Kidney glomerular epithelial cell (primary cell): ENCODE results near the gene TRNAU1AP.
"Not testable (repeated sequence)": the region's sequence is repeated elsewhere in the genome, so short reads cannot be mapped to it uniquely, and the experiment has no call there.

Experiments used
- DNase-seq: peaks from one replicate; lab custom pipeline; 2025; lab: John Stamatoyannopoulos, UW

Gene TRNAU1AP

DNA sequence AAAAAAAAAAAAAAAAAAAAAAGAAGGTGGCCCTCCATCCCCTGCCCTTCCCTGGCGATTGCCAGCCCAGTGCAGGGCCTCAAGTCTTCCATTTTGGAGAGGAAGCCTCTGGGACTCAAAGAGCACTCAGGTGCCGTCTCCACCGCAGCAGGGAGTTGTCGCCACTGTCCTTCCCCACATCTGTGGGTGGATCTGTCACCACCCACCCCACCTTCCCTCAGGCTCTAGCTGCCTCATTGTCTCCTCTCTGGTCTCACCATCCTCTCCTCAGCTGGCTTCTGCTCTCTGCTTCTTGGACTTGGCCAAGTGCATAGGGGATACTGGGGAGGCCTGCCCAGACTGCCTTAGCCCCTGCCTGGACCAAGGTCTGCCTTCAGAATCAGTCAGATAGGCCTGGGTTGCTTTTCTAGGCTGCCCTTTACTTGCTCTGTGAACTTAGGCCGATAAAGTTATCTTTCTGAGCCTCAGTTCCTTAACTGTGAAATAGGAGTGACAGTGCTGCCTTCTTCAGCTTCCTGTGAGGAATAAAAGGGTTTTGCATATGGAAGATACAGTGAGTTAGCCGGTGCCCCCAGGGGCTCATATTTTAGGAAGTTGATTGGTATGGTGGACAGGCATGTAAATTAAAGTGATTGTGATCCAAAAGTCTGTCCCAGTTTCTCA lies 31.3 kb upstream of the TRNAU1AP start:
- DNase-seq: no peak

GRCh38 chr1:28522537-28522936 lies 30.3 kb upstream of the TRNAU1AP start:
- DNase-seq: not testable (repeated sequence)

GRCh38 chr1:28525002-28525642 lies 27.8 kb upstream of the TRNAU1AP start:
- DNase-seq: not testable (repeated sequence)

DNA sequence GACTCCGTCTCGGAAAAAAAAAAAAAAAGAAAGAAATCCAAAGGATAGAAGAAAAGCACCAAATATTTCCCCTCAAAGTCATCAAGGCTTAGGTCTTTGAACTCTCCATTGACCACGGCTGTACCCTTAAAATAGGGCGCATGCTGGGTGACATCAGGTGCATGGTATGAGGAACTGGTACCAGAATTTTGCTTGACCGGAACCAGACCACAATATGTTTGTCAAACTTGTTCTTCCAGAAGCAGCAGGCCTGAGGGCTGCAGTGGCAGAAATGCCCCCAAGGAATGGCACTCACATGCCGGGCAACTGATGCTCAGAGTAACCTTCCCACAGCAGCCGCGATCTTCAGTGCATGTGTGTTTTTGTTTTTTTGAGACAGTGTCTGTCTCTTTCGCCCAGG lies 26.0 kb upstream of the TRNAU1AP start:
- DNase-seq: no peak

DNA sequence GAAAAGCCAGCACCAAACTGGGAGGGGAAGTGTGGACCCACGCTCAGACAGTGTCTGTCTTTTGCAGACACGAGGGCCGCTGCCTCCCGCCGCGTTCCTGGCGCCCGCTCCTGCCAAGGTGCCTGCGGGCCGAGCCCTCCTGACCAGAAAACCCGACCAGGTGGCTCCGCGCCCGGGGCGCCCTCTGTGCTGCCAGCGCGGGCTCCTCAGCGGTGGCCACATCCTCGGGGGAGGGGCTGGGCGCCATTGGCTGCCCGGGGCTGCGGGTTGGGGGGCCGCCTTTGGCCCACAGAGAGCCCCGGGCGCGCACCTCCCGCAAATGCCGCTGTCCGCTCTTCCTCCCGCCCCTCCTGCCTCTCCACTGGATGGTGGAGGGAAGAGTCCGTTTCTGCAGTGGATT lies 22.4 kb upstream of the TRNAU1AP start:
- no peak for DNase-seq

GRCh38 chr1:28534671-28535070 lies 18.2 kb upstream of the TRNAU1AP start:
- DNase-seq: no peak

DNA sequence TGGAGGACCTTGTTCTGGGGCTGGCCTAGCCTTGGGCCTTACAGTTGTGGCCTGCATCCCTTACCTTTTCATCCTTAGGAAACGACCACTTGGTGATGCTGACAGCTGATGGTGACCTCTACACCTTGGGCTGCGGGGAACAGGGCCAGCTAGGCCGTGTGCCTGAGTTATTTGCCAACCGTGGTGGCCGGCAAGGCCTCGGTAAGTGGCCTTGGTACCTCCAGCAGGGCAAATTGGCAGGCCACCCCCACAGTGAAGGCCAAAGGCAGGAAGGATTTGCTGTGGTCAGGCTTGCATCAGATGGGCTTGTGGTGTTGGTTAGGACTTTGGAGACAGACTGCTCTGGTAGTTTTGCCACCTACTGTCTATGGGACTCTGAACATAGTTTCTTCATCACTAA lies 17.7 kb upstream of the TRNAU1AP start:
- DNase-seq: no peak

GRCh38 chr1:28537457-28538199 lies 15.3 kb upstream of the TRNAU1AP start:
- DNase-seq: no peak

DNA sequence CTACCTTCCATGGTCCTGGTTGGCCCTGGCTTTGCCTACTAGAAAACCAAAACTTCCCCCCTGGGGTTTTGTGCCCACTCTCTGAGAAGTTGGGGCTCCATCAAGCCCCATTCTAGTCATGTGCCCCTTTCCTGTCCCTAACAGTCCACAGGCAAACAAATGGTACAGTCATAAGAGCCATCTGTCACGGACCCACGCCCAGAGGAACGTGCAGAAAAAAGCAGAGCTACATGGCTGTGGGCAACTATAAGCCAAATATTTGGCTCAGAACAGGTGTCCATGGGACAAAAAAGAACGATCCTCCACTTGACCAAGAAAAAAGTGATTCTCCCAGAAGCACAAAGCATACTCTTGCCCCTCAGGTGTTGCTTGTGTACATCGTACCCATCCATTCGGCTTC lies 14.6 kb upstream of the TRNAU1AP start:
- DNase-seq: no peak

GRCh38 chr1:28540651-28541050 lies 12.2 kb upstream of the TRNAU1AP start:
- DNase-seq: no peak

DNA sequence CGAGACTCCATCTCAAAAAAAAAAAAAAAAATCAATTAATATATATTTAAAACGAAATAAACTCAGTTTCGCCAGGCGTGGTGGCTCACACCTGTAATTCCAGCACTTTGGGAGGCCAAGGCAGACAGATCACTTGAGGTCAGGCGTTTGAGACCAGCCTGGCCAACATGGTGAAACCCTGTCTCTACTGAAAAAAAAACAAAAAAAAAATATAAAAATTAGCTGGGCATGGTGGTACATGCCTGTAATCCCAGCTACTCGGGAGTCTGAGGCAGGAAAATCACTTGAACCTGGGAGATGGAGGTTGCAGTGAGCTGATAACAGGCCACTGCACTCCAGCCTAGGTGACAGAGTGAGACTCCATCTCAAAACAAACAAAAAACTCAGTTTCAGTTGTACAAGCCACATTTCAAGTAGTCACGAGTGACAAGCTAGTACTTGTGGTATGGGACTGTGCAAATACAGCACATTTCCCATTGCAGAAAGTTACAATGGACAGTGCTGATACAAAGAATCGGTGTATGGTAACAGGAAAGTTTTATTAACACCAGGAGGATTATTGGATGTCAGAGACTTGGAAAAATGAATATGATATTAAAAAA lies 11.4 kb upstream of the TRNAU1AP start:
- DNase-seq: not testable (repeated sequence)

GRCh38 chr1:28545246-28545628 lies 7.6 kb upstream of the TRNAU1AP start:
- no peak for DNase-seq

DNA sequence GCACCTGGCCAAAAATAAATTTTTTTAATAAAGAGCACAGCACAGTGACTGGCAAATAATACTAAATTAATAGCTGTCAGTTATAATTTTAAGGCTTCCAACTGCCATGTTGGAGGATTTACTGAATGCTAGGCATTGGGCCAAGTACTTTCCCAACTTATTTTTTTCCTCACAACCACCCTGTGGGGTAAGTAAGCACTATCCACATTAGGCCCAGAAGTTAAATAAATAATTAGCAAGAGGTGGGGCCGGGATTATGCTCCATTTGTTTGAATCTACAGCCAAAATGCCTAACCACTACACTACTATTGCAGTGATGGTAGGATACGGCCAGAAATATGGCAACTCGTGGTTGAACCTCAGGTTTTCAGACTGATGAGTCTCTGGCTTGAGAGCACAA lies 4.6 kb upstream of the TRNAU1AP start:
- DNase-seq: no peak

DNA sequence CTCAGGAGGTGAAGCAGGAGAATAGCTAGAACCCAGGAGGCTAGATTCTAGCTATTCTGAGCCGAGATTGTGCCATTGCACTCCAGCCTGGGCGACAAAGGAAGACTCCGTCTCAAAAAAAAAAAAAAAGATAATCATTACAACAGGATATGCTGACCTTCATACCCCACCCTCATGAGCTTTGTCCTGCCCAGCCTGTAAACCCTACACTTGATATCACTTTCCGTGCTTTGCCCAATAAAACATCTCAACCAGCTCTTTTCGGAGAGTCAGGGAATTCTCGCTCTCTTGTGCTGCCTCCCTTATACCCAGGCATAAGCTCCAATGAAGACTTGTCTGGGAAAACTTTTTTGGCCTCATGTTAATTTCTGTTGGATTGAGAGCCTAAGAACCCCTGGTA lies 1.5 kb upstream of the TRNAU1AP start:
- DNase-seq: no peak

DNA sequence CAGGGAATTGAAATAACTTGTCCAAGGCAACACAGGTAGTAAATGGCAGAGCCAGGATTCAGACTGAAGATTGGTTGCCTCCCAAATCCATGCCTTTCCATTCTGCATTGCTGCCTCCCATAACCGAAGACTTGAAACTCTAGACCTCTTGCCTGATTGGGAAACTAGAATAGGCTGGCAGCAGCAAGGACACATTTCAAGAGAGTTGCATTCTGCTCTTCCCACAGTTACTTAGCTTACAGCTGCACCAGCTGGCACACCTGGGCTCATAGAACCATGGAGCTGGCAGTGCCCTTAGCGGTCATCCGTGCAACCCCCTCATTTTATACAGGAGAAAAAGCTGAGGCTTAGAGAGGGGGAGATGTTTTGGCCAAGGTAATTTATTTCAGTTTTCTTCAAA lies 8.0 kb downstream of the TRNAU1AP start:
- no peak for DNase-seq

- no peak for DNase-seq
These were observed 11.4 kb downstream of the TRNAU1AP start for GRCh38 chr1:28564310-28564709.

DNA sequence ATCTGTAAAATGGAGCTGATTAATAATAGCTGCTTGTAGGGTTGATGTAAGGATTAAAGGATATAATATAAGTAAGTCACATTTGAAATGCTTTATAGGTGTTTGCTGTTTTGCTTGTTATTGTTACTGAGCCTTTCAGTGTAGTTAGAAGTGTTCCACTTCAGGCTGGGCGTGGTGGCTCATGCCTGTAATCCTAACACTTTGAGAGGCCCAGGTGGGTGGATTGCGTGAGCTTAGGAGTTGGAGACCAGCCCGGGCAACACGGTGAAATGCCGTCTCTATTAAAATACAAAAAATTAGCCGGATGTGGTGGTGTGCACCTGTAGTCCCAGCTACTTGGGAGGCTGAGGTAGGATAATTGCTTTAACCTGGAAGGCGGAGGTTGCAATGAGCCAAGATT lies 12.2 kb downstream of the TRNAU1AP start:
- DNase-seq: no peak

GRCh38 chr1:28565726-28566125 lies 12.8 kb downstream of the TRNAU1AP start:
- DNase-seq: no peak

GRCh38 chr1:28566931-28567330 lies 14.0 kb downstream of the TRNAU1AP start:
- no peak for DNase-seq

DNA sequence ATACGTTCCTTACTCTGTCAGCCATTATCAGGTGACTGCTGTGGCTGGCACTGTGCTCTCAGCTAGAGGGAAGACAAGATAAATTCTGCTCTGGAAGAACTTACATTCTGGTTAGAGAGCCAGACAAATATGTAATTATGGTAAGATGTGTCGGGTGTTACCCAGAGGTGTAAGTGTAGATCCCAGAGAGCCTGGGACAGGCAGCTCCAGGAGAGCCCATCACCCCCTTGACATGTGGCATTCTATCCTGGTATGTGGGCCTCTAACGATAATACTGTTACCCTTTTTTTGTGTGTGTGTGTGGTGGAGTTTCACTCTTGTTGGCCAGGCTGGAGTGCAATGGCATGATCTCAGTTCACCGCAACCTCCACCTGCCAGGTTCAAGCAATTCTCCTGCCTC lies 19.0 kb downstream of the TRNAU1AP start:
- no peak for DNase-seq

GRCh38 chr1:28572891-28573290 lies 20.0 kb downstream of the TRNAU1AP start:
- not testable (repeated sequence) for DNase-seq

DNA sequence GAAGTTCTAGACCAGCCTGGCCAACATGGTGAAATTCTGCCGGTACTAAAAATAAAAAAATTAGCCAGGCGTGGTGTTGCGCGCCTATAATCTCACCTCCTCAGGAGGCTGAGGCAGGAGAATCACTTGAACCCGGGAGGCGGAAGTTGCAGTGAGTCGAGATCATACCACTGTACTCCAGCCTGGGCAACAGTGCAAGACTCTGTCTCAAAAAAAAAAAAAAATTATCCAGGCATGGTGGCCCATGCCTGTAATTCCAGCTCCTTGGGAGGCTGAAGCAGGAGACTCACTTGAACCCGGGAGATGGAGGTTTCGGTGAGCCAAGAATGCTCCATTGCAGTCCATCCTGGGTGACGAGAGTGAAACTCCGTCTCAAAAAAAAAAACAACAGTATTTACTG lies 20.7 kb downstream of the TRNAU1AP start:
- no peak for DNase-seq
